Left lung (tissue), 10 donors: ENCODE measurements around the gene ALDH1A1. TPM values are rescaled to one million over a fixed set of nuclear protein-coding genes. Genes with fewer than 3 reads are reported as not detected.

Experiments
- ATAC-seq: fragments of 200-7000 bp; cut with Tn5 transposase; one replicate; pipeline ENCODE4 v1.9.1; 2020; ENCODE audit warnings: moderate library complexity
- DNase-seq, 4 donors: peaks; one replicate each; pipeline ENCODE4 v3.0.0-alpha.2; 2013 to 2020
- H3K27ac ChIP-seq, 2 donors: fragments of 200-600 bp; sonication (generic) in 1 of 2; one replicate each; pipeline versions ENCODE4 v1.5.0 to v1.8.0; 2020 to 2021
- H3K27me3 ChIP-seq, 2 donors: fragments of 200-600 bp; sonication (generic) in 1 of 2; one replicate each; pipeline versions ENCODE4 v1.5.0 to v1.8.0; 2020 to 2021
- H3K36me3 ChIP-seq, 2 donors: fragments of 200-600 bp; sonication (generic) in 1 of 2; one replicate each; pipeline versions ENCODE4 v1.5.0 to v1.8.0; 2020 to 2021
- H3K4me1 ChIP-seq, 2 donors: fragments of 200-600 bp; one replicate each; pipeline ENCODE4 v1.8.0; 2021
- H3K4me3 ChIP-seq, 2 donors: fragments of 200-600 bp; sonication (generic) in 1 of 2; one replicate each; pipeline versions ENCODE4 v1.5.0 to v1.8.0; 2020 to 2021; ENCODE audit warnings: mild to moderate bottlenecking in 1 of 2
- H3K9me3 ChIP-seq, 2 donors: fragments of 200-600 bp; sonication (generic) in 1 of 2; one replicate each; pipeline versions ENCODE4 v1.5.0 to v1.8.0; 2020 to 2021
- CTCF ChIP-seq, 2 donors: fragments of 200-600 bp; sonication (generic) in 1 of 2; IDR thresholded peaks; one replicate each; pipeline versions ENCODE4 v1.5.0 to v1.8.0; 2021; ENCODE audit warnings: antibody characterized with exemption in 2 of 2
- intact Hi-C, 2 donors: fragments of 100-400 bp; cut with DNase I; formaldehyde crosslinking; loops; one replicate each; pipeline versions ENCODE4 v1.11.2 to v1.14.2; 2022
- polyA plus RNA-seq, 6 donors: library from polyadenylated mRNA; unstranded; fragments of 120-200 nt; gene quantifications; one replicate each; pipeline ENCODE4 v1.2.1, GENCODE V29; 2013; ENCODE audit not compliant: insufficient read length in 6 of 6
- total RNA-seq, 2 donors: library from RNA; stranded (reverse); fragmentation: NEBNext Ultra II Directional; extraction: Animal tissue kit (Norgen Biotek cat#: 25700); gene quantifications; one replicate each; pipeline ENCODE4 v1.2.1, GENCODE V29; 2021
- donor health status: DM: no; HTN: yes; CAD: no.
- donor health status: DM: no; HTN: no; CAD: no.

ALDH1A1 gene
- total and polyA plus RNA-seq, 8 donors, result 23.2 to 126 (median 46.6) TPM

- ATAC-seq (no peak), DNase-seq (no peak)
- no peak for TF ChIP-seq CTCF (IDR thresholded peaks at IDR 0.05)
- H3K4me1 ChIP-seq, result peaks cover 0 to 3% of the 10 kb centered on the region in 2 donors
- H3K27ac ChIP-seq, result no peak overlapping the region
- intact Hi-C loops, result no loop called here
- H3K9me3 ChIP-seq, result no peaks in the 10 kb centered on the region
- peaks cover 0 to 11% of the 10 kb centered on the region in 2 donors for H3K36me3 ChIP-seq
- H3K4me3 ChIP-seq, result no peak overlapping the region
- H3K27me3 ChIP-seq, result no peaks in the 10 kb centered on the region
Observed at GRCh38 chr9:72915659-72916058, 37.2 kb downstream of the ALDH1A1 start.

DNA sequence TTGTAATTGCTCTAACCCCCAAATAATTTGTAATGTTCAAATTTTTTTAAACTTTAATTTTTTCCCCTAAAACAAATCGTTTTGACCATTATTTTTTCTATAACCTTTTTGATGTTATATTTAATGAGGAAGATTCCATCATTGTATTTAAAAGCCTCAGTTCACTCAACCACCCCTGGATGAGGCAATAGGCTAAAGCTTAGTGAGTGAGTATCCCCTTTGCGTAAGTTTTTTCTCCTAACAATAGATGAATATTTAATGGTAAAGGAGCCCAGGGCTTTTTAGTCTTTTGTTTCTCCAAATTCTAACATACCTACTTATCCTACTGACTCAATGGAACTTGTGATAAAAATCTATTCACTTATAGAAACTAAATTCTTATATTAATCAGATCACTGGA is 38.1 kb downstream of the ALDH1A1 start:
- ATAC-seq, result no peak
- Histone ChIP-seq H3K4me1 (peaks cover 0 to 3% of the 10 kb centered on the region in 2 donors), H3K27ac (no peak overlapping the region), H3K36me3 (peaks cover 0 to 11% of the 10 kb centered on the region in 2 donors), H3K27me3 (no peaks in the 10 kb centered on the region), H3K4me3 (no peak overlapping the region), H3K9me3 (no peaks in the 10 kb centered on the region)
- intact Hi-C loops, result no loop called here
- no peak for TF ChIP-seq CTCF (IDR thresholded peaks at IDR 0.05)
- DNase-seq, result no peak

DNA sequence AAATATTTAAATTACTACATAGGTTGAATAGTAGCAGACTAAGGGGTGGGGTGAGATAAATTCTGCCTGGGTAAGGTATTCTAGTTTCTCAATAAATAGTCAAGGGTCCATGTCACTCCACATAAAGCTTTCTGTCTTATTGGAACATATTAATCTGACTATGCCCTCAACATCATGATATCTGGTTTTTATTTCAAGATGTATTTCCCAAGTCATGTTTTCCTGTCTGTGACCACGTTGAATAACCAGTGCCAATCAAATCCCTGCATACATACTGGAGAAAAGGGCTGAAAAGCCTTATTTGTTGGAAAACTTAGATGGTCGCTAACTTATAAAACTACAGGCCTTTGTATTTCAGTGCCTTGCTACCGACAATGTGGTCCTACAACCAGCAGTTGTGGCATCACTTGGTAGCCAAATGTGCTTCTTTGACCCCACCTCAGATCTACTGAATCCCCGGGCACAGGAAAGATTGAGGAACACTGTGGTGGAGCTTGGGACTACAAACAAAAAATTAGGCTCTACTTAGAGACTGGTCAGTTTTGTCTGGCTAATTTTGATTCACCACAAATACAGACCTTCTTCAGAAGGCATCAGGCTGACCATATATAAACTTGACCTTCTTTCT is 39.4 kb downstream of the ALDH1A1 start:
- ATAC-seq (no peak), DNase-seq (no peak)
- peak overlapping the region in 1 of 2 donors; percentile 11 for H3K27ac ChIP-seq
- no peak for TF ChIP-seq CTCF (IDR thresholded peaks at IDR 0.05)
- peaks cover 0 to 3% of the 10 kb centered on the region in 2 donors for H3K4me1 ChIP-seq
- intact Hi-C loops, result no loop called here
- no peaks in the 10 kb centered on the region for H3K27me3 ChIP-seq
- no peak overlapping the region for H3K4me3 ChIP-seq
- H3K9me3 ChIP-seq, result no peaks in the 10 kb centered on the region
- peaks cover 0 to 11% of the 10 kb centered on the region in 2 donors for H3K36me3 ChIP-seq

- peaks cover 0 to 11% of the 10 kb centered on the region in 2 donors for H3K36me3 ChIP-seq
- DNase-seq, result no peak
- intact Hi-C loops, result no loop called here
- H3K4me1 ChIP-seq, result no peaks in the 10 kb centered on the region
- no peak overlapping the region for H3K4me3 ChIP-seq
- no peak for TF ChIP-seq CTCF (IDR thresholded peaks at IDR 0.05)
- H3K27ac ChIP-seq, result peak overlapping the region in 1 of 2 donors; percentile 6
- H3K9me3 ChIP-seq, result no peaks in the 10 kb centered on the region
- no peak for ATAC-seq
- H3K27me3 ChIP-seq, result no peaks in the 10 kb centered on the region
Observed at GRCh38 chr9:72912476-72913381, 40.1 kb downstream of the ALDH1A1 start.

DNA sequence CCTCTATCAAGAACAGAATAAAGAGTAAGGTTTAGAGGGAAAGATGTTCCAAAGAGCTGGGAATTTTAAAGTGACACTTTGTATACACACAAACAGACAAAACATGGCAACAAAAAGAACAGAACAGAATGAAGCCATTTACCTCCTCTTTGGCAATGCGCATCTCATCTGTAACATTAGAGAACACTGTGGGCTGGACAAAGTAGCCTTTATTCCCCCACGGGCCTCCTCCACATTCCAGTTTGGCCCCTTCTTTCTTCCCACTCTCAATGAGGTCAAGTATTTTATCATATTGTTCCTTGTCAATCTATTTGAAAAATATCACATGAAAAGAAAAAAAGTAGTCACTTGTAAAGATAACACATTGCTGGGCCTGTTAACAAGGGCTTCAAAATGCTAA is 41.0 kb downstream of the ALDH1A1 start:
- Histone ChIP-seq H3K27me3 (no peaks in the 10 kb centered on the region), H3K27ac (no peak overlapping the region), H3K9me3 (no peaks in the 10 kb centered on the region), H3K36me3 (peaks cover 0 to 10% of the 10 kb centered on the region in 2 donors), H3K4me3 (no peak overlapping the region), H3K4me1 (no peaks in the 10 kb centered on the region)
- intact Hi-C loops, result no loop called here
- ATAC-seq (no peak), DNase-seq (no peak)
- TF ChIP-seq CTCF (IDR thresholded peaks at IDR 0.05), result no peak
